SK-N-SH treated with all-trans-retinoic acid at 6 μM for 48 hours (cell line): Measurements from ENCODE around the gene SCN2B.

Source experiments
- BACH2 ChIP-seq: fragments of 250-450 bp; sonication (Bioruptor Pico); IDR thresholded peaks from 2 replicates; pipeline ENCODE4 v1.9.0; 2021; ENCODE audit warnings: mild to moderate bottlenecking, borderline replicate concordance
- CREB5 ChIP-seq: fragments of 250-450 bp; sonication (Bioruptor Pico); IDR thresholded peaks from 2 replicates; pipeline ENCODE4 v1.5.1; 2020; ENCODE audit warnings: low read depth, mild to moderate bottlenecking, moderate library complexity
- PATZ1 ChIP-seq: fragments of 250-450 bp; sonication (Bioruptor Pico); IDR thresholded peaks from 2 replicates; pipeline ENCODE4 v1.8.0; 2020; ENCODE audit warnings: mild to moderate bottlenecking, moderate library complexity, borderline replicate concordance
- RARB ChIP-seq: fragments of 250-450 bp; sonication (Bioruptor Pico); IDR thresholded peaks from 2 replicates; pipeline ENCODE4 v1.8.0; 2021; ENCODE audit warnings: mild to moderate bottlenecking, moderate library complexity
- TOX ChIP-seq: fragments of 250-450 bp; sonication (Bioruptor Pico); IDR thresholded peaks from 2 replicates; pipeline ENCODE4 v1.8.0; 2021; ENCODE audit warnings: mild to moderate bottlenecking, moderate library complexity, borderline replicate concordance

- TF ChIP-seq CREB5 (CRISPR knock-in tag) (no peak), PATZ1 (CRISPR knock-in tag) (no peak), RARB (CRISPR knock-in tag) (no peak), BACH2 (no peak), TOX (CRISPR knock-in tag) (no peak)
These were observed 43.9 kb downstream of the SCN2B start for GRCh38 chr11:118132385-118133151.
